Osteocyte (in vitro differentiated cells): Measurements from ENCODE around the gene SRRM2. TPM values are rescaled to one million over a fixed set of nuclear protein-coding genes. Genes with fewer than 3 reads are reported as not detected.

Experiments
- DNase-seq: peaks from one replicate; pipeline ENCODE4 v3.0.0; 2021; ENCODE audit warnings: mixed read lengths; ENCODE audit not compliant: unreplicated experiment; ENCODE audit errors: extremely low spot score
- H3K27ac Mint-ChIP-seq: one replicate; pipeline ENCODE4 v1.8.0; 2021; ENCODE audit warnings: mild to moderate bottlenecking, mixed read lengths; ENCODE audit not compliant: unreplicated experiment
- H3K27me3 Mint-ChIP-seq: one replicate; pipeline ENCODE4 v1.8.0; 2021; ENCODE audit warnings: mixed read lengths; ENCODE audit not compliant: unreplicated experiment
- H3K36me3 Mint-ChIP-seq: one replicate; pipeline ENCODE4 v1.8.0; 2021; ENCODE audit warnings: mixed read lengths; ENCODE audit not compliant: unreplicated experiment
- H3K4me1 Mint-ChIP-seq: one replicate; pipeline ENCODE4 v1.8.0; 2021; ENCODE audit warnings: mixed read lengths; ENCODE audit not compliant: unreplicated experiment
- H3K4me3 Mint-ChIP-seq: one replicate; pipeline ENCODE4 v1.8.0; 2021; ENCODE audit warnings: mild to moderate bottlenecking, moderate library complexity, mixed read lengths; ENCODE audit not compliant: unreplicated experiment
- H3K9me3 Mint-ChIP-seq: one replicate; pipeline ENCODE4 v1.8.0; 2021; ENCODE audit warnings: mixed read lengths; ENCODE audit not compliant: unreplicated experiment
- total RNA-seq: library from RNA; stranded (reverse); gene quantifications from 2 replicates; pipeline ENCODE4 v1.2.1, GENCODE V29; 2021
- TF ChIP-seq, protein P1 (sequence below): fragments of 200-600 bp; sonication (generic); IDR thresholded peaks from 2 replicates; pipeline ENCODE4 v1.5.0; 2021; ENCODE audit warnings: antibody characterized with exemption, mild to moderate bottlenecking, moderate library complexity

The SRRM2 gene
- total RNA-seq, 1 donor from 2014 or later, result 572 TPM

GRCh38 chr16:2775765-2776499 is 23.5 kb downstream of the SRRM2 start:
- Mint-ChIP-seq H3K9me3 (no peaks in the 10 kb centered on the region), H3K27me3 (no peaks in the 10 kb centered on the region), H3K4me3 (peak overlapping the region; percentile 91), H3K4me1 (peaks cover 37% of the 10 kb centered on the region), H3K36me3 (peaks cover 15% of the 10 kb centered on the region), H3K27ac (peak overlapping the region; percentile 86)
- TF ChIP-seq, protein P1, sequence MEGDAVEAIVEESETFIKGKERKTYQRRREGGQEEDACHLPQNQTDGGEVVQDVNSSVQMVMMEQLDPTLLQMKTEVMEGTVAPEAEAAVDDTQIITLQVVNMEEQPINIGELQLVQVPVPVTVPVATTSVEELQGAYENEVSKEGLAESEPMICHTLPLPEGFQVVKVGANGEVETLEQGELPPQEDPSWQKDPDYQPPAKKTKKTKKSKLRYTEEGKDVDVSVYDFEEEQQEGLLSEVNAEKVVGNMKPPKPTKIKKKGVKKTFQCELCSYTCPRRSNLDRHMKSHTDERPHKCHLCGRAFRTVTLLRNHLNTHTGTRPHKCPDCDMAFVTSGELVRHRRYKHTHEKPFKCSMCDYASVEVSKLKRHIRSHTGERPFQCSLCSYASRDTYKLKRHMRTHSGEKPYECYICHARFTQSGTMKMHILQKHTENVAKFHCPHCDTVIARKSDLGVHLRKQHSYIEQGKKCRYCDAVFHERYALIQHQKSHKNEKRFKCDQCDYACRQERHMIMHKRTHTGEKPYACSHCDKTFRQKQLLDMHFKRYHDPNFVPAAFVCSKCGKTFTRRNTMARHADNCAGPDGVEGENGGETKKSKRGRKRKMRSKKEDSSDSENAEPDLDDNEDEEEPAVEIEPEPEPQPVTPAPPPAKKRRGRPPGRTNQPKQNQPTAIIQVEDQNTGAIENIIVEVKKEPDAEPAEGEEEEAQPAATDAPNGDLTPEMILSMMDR, result no peak
- DNase-seq, result no peak

DNA sequence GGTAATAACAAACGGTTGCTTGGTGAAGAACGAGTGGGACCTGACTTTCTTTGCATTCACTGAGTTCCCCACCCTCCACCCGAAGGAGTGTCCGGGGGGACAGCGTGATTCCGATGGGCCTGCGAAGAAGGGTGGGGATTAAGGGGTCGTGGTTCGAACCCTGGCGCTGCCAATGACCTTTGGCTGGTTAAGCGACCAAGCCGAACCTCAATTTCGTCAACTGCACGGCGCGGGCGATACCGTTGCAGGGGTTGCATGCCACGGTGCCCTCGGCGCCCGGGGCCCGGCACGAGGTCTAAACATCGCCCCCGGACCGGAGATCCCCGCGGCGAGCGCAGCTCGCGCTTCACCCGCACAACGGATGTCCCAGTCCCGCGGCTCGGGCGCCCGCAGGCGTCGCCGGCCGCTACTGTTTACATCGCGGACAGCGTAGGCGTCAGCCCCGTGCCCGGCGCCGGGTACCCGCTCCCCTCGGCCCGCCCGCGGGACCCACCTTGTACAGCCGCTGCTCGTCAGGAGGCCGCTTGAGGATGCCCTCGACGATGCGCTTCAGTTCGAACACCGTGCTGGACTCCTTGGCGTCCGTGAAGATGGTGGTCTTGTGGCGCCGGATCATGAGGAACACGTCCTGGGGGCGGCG is 24.2 kb downstream of the SRRM2 start:
- DNase-seq, result no peak
- peaks cover 37% of the 10 kb centered on the region for H3K4me1 Mint-ChIP-seq

DNA sequence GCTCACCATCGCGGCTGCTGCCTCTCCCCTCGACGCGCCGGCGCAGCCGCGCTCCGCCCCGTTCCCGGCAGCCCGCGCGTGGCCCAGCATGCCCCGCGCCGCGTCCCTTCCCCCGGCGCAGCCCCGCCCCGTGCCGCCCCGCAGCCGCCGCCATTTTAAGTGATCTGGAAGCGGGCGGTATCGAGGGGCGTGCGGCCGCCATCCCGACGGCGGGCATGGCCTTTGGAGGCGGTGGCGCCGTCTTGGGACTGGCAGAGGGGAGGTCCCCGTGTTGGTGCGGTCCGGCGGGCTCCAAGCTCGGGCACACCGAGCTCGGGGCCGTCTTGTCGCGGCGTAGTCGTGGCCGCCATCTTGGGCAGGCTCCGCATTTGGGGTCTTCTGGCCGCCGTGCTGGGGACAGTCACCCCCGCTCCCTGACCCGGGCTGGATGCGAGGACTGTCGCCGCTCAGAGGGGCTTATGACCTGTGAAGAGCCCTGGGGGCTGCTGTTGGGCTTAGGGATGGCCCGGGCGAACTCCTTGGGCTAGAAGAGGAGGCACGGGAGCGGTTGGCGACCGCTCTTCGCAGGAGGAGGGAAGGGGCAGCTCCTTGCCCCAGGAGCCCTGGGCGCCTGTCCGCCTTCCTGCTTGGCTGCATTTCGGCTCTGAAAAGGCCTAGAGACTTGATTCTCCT is 24.9 kb downstream of the SRRM2 start, which contains the start of gene ELOB:
TSS of gene ELOB (minus strand) at position 50 of the 672 bp plus-strand sequence. CDS start at position 9, 41 bp downstream.
- Mint-ChIP-seq H3K27me3 (no peaks in the 10 kb centered on the region), H3K9me3 (no peaks in the 10 kb centered on the region), H3K4me3 (peak within 1 kb of the TSS; percentile 91), H3K27ac (peak within 1 kb of the TSS; percentile 94), H3K4me1 (peaks cover 37% of the 10 kb centered on the region), H3K36me3 (peaks cover 8% of the 10 kb centered on the region)
- DNase-seq, result peak; percentile 96
- TF ChIP-seq, protein P1, result no peak

More for the DNA sequence above, 24.2 kb downstream of the SRRM2 start:
- H3K27me3 Mint-ChIP-seq, result no peaks in the 10 kb centered on the region
- peak overlapping the region; percentile 86 for H3K27ac Mint-ChIP-seq
- no peaks in the 10 kb centered on the region for H3K9me3 Mint-ChIP-seq
- peak overlapping the region; percentile 91 for H3K4me3 Mint-ChIP-seq
- TF ChIP-seq, protein P1, result no peak
- peaks cover 12% of the 10 kb centered on the region for H3K36me3 Mint-ChIP-seq

GRCh38 chr16:2777903-2778629 is 25.6 kb downstream of the SRRM2 start:
- H3K36me3 Mint-ChIP-seq, result peaks cover 3% of the 10 kb centered on the region
- no peaks in the 10 kb centered on the region for H3K27me3 Mint-ChIP-seq
- H3K27ac Mint-ChIP-seq, result peak overlapping the region; percentile 94
- H3K4me3 Mint-ChIP-seq, result peak overlapping the region; percentile 88
- H3K9me3 Mint-ChIP-seq, result no peaks in the 10 kb centered on the region
- peaks cover 37% of the 10 kb centered on the region for H3K4me1 Mint-ChIP-seq
- TF ChIP-seq, protein P1, result no peak
- DNase-seq, result no peak
